Body of pancreas (tissue), 4 donors: ENCODE measurements around the gene YARS2. TPM values are rescaled to one million over a fixed set of nuclear protein-coding genes. Genes with fewer than 3 reads are reported as not detected.

ENCODE experiments used
- ATAC-seq: fragments of 150-250 bp; one replicate; pipeline ENCODE4 v1.9.1; 2016
- DNase-seq, 4 donors: peaks; one replicate each; pipeline ENCODE4 v3.0.0-alpha.2; 2019
- H3K27ac ChIP-seq, 4 donors: fragments of 200-600 bp; sonication (generic); 1 replicate in 3 of 4; 2 replicates in 1 of 4; pipeline versions ENCODE4 v1.5.1 to v1.6.1; 2016 to 2019; ENCODE audit warnings: mild to moderate bottlenecking in 1 of 4, mixed read lengths in 1 of 4, moderate library complexity in 1 of 4
- H3K27me3 ChIP-seq, 2 donors: fragments of 200-600 bp; sonication (generic); one replicate each; pipeline ENCODE4 v1.6.0; 2016; ENCODE audit warnings: mild to moderate bottlenecking in 1 of 2
- H3K36me3 ChIP-seq, 2 donors: fragments of 200-600 bp; sonication (generic); replicated peaks in 1 of 2; 2 replicates each; pipeline ENCODE4 v1.5.1; 2016; ENCODE audit warnings: low read depth in 2 of 2; ENCODE audit not compliant: insufficient read depth in 1 of 2
- H3K4me1 ChIP-seq: fragments of 200-600 bp; sonication (generic); one replicate; pipeline ENCODE4 v1.6.0; 2016
- H3K4me3 ChIP-seq, 2 donors: fragments of 200-600 bp; sonication (generic); 1 replicate in 1 of 2; 2 replicates in 1 of 2; pipeline ENCODE4 v1.5.1; 2016 to 2019
- H3K9me3 ChIP-seq, 3 donors: fragments of 200-600 bp; sonication (generic); 1 replicate in 2 of 3; 2 replicates in 1 of 3; pipeline ENCODE4 v1.5.1; 2016
- CTCF ChIP-seq, 7 experiments: fragments of 450-650 bp in 4 of 7; fragments of 200-600 bp in 3 of 7; sonication (generic) in 3 of 7; IDR thresholded peaks; one replicate each; pipeline ENCODE4 v1.5.1; 2016 to 2019; ENCODE audit warnings: antibody characterized with exemption in 7 of 7
- POLR2A ChIP-seq, 3 donors: fragments of 450-650 bp; IDR thresholded peaks; one replicate each; pipeline ENCODE4 v1.6.1; 2016; ENCODE audit warnings: antibody characterized with exemption in 3 of 3, mild to moderate bottlenecking in 2 of 3
- WGBS, 2 donors: methylation state at CpG; one replicate each; pipeline ENCODE4 v1.1.5; 2017; 5-methylcytosine and 5-hydroxymethylcytosine counted together
- intact Hi-C: fragments of 100-400 bp; cut with DNase I; formaldehyde crosslinking; loops from one replicate; pipeline ENCODE4 v1.15.1; 2023
- total RNA-seq, 2 donors: library from RNA; depleted of rRNA; stranded (reverse); fragments of >200 nt; gene quantifications; one replicate each; pipeline ENCODE4 v1.1.0, GENCODE V29; 2016

YARS2 gene
- total RNA-seq, 2 donors from 2014 or later: 8.6 to 16.9 TPM

- Histone ChIP-seq H3K4me1 (peaks cover 21% of the 10 kb centered on the region), H3K27ac (no peak overlapping the region), H3K4me3 (no peak overlapping the region), H3K27me3 (no peaks in the 10 kb centered on the region), H3K36me3 (peaks cover 5 to 20% of the 10 kb centered on the region in 2 donors), H3K9me3 (no peaks in the 10 kb centered on the region)
- no peak for TF ChIP-seq POLR2A (IDR thresholded peaks at IDR 0.05)
- TF ChIP-seq CTCF (IDR thresholded peaks at IDR 0.05): no peak
- intact Hi-C loops: no loop called here
- 30 to 37% methylated on average over 4 of the region's 4 CpGs for WGBS, 2 donors
- no peak for DNase-seq
- ATAC-seq: no peak
Measured at GRCh38 chr12:32753605-32754004, 2.1 kb downstream of the YARS2 start.

- TF ChIP-seq CTCF (IDR thresholded peaks at IDR 0.05) (no peak), POLR2A (IDR thresholded peaks at IDR 0.05) (no peak)
- no peaks in the 10 kb centered on the region for H3K4me1 ChIP-seq
- no peak overlapping the region for H3K27ac ChIP-seq
- intact Hi-C loops: no loop called here
- no peak for ATAC-seq
- no peak overlapping the region for H3K4me3 ChIP-seq
- no peaks in the 10 kb centered on the region for H3K9me3 ChIP-seq
- no peaks in the 10 kb centered on the region for H3K27me3 ChIP-seq
- WGBS, 2 donors: 91 to 98% methylated on average over 2 of the region's 2 CpGs
- peaks cover 0 to 31% of the 10 kb centered on the region in 2 donors for H3K36me3 ChIP-seq
- DNase-seq: no peak
Measured at GRCh38 chr12:32743264-32743663, 12.4 kb downstream of the YARS2 start.

GRCh38 chr12:32742133-32742532, 13.6 kb downstream of the YARS2 start:
- no peak overlapping the region for H3K4me3 ChIP-seq
- 91 to 95% methylated on average over 10 of the region's 10 CpGs for WGBS, 2 donors
- no peak overlapping the region for H3K27ac ChIP-seq
- DNase-seq: no peak
- intact Hi-C loops: no loop called here
- ATAC-seq: no peak
- no peaks in the 10 kb centered on the region for H3K27me3 ChIP-seq
- peaks cover 0 to 24% of the 10 kb centered on the region in 2 donors for H3K36me3 ChIP-seq
- H3K4me1 ChIP-seq: no peaks in the 10 kb centered on the region
- TF ChIP-seq CTCF (IDR thresholded peaks at IDR 0.05) (no peak), POLR2A (IDR thresholded peaks at IDR 0.05) (no peak)
- H3K9me3 ChIP-seq: no peaks in the 10 kb centered on the region

GRCh38 chr12:32739279-32739678, 16.4 kb downstream of the YARS2 start:
- no peak overlapping the region for H3K27ac ChIP-seq
- 72 to 84% methylated on average over 2 of the region's 2 CpGs for WGBS, 2 donors
- no peaks in the 10 kb centered on the region for H3K4me1 ChIP-seq
- H3K4me3 ChIP-seq: no peak overlapping the region
- ATAC-seq (no peak), DNase-seq (no peak)
- peaks cover 0 to 16% of the 10 kb centered on the region in 2 donors for H3K36me3 ChIP-seq
- H3K27me3 ChIP-seq: no peaks in the 10 kb centered on the region
- intact Hi-C loops: no loop called here
- no peak for TF ChIP-seq POLR2A (IDR thresholded peaks at IDR 0.05)
- H3K9me3 ChIP-seq: no peaks in the 10 kb centered on the region

GRCh38 chr12:32737715-32738114, 18.0 kb downstream of the YARS2 start:
- Histone ChIP-seq H3K9me3 (no peaks in the 10 kb centered on the region), H3K4me1 (no peaks in the 10 kb centered on the region), H3K27me3 (no peaks in the 10 kb centered on the region), H3K36me3 (peaks cover 0 to 13% of the 10 kb centered on the region in 2 donors), H3K4me3 (no peak overlapping the region), H3K27ac (no peak overlapping the region)
- ATAC-seq: no peak
- intact Hi-C loops: no loop called here
- no peak for DNase-seq
- TF ChIP-seq POLR2A (IDR thresholded peaks at IDR 0.05) (no peak), CTCF (IDR thresholded peaks at IDR 0.05) (no peak)
- WGBS, 2 donors: 82 to 87% methylated on average over 2 of the region's 2 CpGs
